8988T (cell line): ENCODE results near the gene CDKN2AIPNL.
"Not testable (repeated sequence)": the region's sequence is repeated elsewhere in the genome, so short reads cannot be mapped to it uniquely, and the experiment has no call there.

Experiments
- DNase-seq: peaks from one replicate; pipeline ENCODE4 v3.0.0; 2011

The CDKN2AIPNL gene

DNA sequence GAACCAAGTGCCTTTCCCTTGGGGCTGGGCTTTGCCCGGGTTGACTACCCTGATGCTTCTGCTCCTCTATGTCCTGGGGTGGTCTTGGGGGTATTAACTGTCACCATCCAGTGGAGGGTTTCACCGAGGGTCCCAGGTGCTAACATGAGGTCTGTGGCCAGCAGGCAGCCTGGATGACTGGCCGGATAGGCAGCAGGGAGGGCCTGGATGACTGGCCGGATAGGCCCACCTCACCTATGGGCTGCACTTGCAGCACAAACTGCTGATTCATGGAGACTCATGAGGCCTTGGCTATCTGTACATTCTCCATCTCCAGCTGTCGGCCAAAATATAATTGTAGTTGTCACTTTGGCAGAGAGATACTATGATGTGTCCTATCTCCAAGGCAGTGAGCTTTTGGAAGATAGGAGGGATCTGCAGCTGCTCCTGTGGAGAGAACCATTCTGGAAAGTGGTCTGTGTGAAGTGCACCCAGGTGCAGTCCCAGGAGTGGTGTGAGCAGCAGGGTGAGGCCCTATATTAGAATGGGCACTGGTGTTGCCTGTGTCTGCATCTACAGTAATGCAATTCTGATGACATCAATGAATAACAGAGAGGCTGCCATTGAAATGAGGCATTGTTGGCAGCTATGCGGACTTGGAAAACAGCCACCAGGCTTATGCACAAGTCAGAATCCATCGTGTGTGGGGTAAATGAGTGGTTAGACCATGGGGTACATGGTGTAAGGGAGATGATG lies 26.3 kb upstream of the CDKN2AIPNL start:
- no peak for DNase-seq

DNA sequence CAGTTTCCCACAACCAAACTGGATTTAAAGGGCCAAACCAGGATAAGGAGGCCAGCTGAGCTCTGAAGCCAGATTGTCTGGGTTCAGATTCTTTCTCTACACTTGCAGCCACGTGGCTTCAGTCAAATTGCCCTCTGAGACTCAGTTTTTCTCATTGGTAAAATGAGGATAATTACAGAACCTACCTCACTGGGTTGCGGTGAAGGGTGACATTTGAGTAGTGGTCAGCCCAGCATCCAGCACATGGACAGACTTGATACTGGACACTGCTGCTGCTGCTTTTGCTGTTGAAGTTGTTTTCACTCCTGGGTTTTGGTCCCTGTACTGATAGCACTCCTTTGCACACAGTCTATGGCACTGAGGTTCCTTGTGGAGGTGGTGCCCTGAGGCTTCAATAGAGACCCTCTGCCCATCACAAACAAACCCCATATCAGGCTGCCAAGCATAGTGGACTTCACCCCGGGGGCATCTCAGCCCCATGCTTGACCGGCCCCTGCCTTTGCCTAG lies 25.7 kb upstream of the CDKN2AIPNL start:
- DNase-seq: no peak

DNA sequence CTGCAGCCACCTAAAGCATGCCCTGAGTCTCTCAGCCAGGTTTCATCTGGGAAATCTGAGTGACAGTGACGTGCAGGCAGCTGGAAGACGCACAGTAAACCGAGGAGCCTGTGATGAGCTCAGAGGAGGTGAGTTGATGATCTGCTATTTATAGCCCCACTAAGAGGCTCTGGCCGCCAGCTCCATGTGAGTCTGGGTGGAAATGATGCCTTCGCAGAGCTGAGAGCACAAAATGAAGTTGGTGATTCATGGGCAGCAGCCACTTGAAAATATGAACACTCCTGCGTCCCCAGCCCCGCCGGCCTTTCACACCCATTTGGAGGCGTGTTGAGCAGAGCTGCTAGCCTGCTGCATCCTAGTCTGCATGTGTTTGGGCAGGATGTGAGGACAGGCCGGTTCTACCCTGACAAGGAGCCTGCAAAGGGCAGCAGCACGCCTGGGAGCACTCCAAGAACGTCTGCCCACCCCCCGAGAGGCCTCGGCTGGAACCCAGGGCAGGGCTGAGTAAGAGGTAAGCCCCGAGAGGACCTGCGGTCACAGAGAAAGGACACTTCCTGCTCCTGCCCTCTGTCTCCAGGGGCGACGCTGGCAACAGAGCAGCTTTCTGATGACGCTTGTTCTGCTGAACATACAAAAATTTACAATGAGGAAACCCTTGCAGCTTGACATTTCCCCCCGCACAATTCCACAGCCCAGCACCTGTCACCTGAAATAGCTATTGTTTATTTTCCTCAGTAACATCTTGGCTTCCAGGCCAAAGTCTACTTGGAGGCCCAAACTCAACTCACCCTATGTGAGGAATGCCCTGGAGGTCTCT lies 25.1 kb upstream of the CDKN2AIPNL start:
- no peak for DNase-seq

DNA sequence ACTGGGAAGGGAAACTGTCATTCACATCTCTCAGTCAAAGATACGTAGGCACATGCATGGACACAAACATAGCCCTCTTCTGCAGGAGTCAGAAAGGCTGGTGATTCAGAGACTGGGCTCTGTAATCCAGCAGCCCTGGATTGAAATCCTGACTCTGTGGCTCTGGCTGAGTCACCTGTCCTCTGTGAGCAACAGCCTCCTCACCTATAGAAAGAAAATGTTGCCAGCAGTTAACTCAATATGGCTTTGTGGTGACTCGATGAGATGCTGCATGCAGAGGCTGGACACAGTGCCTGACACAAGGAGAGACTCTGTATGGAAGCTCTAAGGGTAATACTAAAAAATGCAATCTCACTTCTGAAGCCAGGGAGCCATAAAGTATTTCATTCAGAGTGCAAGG lies 23.9 kb upstream of the CDKN2AIPNL start:
- no peak for DNase-seq

DNA sequence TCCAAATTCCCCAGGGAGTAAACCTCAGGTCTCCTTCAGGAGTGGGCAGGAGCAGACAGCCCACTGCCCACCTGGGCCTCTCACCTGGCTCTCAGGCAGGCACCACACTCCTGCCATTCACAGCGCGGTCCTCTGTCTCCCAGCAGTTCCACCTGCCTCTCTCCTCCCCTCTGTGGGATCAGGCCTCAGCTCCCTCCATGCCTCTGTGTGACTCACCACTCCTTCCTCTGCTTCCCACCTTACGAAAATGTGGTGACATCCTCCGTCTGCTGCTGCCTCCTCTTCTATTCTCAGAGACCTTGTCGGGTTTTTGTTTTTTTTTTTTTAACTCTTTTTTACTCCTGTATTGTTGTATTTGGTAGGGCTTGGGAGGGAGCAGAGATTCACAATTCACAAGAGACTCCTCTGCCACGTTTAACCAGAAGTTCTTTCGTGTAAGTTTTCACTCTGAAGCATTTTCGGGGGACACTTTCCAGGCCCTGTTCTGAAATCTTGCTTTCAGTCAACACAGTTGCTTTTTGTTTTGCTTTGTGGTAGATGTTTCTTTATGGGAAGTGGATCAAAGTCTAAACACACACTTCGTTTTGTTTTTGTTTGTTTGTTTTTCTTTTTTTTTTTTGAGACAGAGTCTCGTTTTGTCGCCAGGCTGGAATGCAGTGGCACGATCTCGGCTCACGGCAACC lies 21.1 kb upstream of the CDKN2AIPNL start:
- DNase-seq: no peak

DNA sequence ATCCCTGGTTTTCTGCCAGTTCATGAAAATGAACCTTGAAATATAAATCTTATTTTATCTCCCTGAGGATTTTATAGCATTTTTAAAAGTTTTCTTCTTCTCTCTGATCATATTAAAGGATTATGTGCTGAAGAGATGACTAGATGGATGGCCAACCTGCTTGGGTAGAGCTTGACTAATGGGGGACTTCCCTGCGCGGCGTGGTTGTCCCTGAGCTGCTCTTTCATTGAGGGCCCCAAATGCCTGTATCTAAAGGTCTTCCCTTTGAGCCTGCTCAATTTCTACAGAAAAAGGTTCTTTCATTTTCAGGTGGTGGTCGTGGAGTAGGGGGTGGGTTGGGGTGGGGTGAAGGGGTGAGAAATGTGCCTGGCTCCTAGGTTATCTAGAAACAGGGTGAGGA lies 20.5 kb upstream of the CDKN2AIPNL start:
- no peak for DNase-seq

DNA sequence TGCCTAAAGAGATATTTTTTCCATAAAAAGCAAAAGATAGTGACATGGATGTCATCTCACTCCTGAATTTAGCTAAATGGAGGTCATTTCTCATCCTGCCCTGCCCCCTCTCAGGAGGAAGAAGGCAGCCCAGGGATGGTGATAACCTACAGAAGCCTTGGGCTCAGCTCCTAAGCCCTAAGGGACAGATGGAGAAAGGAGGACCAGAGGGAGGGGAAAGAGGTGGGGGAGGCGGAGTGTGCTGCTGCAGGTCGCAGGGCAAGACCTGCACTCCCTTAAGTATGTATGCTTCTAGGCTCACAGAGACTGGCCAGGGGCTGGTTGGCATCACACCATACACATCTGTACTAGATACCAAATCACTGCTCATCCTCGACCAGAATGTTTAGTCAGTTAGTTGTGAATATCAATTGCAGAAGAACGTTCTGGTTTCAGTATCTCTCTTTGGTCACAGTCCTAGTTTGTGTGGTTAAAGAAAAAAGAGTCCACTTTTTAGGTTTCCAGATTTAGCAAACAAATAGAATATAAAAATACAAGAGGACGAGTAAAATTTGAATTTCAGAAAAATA lies 18.4 kb upstream of the CDKN2AIPNL start:
- no peak for DNase-seq

DNA sequence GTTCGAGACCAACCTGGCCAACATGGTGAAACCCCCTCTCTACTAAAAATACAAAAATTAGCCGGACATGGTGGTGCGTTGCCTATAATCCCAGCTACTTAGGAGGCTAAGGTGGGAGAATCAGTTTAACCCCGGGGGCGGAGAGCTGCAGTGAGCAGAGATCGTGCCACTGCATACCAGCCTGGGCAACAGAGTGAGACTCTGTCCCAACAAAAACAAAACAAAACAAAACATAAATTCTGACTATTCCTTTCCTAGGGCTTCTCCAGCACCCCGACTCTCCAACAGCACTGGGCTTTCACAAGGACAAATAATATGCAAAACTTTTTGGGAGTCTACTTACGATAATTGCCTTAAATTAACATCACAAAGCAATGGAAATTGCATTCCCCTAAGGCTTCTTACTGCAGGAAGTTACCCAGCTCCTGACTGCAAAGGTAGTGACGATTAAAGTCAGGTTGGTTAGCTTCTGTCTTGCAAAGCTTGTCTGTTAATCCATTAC lies 15.9 kb upstream of the CDKN2AIPNL start:
- DNase-seq: no peak

DNA sequence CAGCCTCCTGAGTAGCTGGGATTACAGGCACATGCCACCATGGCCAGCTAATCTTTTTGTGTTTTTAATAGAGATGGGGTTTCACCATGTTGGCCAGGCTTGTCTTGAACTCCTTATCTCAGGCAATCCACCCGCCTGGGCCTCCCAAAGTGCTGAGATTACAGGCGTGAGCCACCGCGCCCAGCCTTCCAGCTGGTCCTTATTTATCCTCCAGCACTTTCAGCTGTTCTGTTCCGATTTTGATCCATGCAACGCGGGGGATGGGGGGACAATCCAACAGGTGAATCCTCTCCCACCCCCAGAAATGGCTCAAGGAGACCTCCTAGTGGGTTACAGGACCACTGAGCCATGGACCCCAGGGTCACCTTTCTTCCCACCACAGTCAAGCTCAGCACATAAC lies 14.7 kb upstream of the CDKN2AIPNL start:
- DNase-seq: no peak

DNA sequence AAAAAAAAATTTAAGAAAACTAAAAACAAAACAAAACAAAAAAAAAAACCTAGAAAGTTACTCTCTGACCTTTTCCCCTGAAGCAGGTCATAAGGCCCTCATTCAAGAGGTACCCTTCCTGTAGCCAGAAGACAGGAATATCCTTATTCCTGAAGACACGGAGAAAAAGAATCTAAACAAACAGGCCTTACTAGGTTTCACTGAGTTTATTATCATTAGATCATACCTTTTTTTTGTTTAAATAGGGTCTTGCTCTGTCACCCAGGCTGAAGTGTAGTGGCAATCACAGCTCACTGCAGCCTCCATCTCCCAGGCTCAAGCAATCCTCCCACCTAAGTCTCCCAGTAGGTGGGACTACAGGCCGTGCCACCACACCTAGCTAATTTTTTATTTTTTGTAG lies 11.7 kb upstream of the CDKN2AIPNL start:
- no peak for DNase-seq

DNA sequence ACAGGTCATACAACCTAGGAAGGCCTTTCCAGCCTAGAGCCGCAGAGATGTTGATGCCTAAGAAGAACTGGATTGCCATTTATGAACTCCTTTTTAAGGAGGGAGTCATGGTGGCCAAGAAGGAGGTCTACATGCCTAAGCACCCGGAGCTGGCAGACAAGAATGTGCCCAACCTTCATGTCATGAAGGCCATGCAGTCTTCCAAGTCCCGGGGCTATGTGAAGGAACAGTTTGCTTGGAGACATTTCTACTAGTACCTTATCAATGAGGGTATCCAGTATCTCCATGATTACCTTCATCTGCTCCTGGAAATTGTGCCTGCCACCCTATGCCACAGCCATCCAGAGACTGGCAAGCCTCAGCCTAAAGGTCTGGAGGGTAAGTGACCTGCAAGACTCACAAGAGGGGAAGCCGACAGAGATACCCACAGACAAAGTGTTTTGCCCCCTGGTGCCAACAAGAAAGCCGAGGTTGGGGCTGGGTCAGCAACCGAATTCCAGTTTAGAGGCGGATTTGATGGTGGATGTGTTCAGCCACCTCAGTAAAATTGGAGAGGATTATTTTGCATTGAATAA lies 11.2 kb upstream of the CDKN2AIPNL start:
- DNase-seq: no peak

DNA sequence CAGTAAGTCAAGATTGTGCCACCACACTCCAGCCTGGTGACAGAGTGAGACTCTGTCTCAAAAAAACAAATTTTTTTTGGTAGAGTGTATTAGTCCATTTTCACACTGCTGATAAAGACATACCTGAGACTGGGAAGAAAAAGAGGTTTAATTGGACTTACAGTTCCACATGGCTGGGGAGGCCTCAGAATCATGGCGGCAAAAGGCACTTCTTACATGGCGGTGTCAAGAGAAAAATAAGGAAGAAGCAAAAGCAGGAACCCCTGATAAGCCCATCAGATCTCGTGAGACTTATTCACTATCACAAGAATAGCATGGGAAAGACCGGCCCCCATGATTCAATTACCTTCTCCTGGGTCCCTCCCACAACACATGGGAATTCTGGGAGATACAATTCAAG lies 9.4 kb upstream of the CDKN2AIPNL start:
- DNase-seq: not testable (repeated sequence)

DNA sequence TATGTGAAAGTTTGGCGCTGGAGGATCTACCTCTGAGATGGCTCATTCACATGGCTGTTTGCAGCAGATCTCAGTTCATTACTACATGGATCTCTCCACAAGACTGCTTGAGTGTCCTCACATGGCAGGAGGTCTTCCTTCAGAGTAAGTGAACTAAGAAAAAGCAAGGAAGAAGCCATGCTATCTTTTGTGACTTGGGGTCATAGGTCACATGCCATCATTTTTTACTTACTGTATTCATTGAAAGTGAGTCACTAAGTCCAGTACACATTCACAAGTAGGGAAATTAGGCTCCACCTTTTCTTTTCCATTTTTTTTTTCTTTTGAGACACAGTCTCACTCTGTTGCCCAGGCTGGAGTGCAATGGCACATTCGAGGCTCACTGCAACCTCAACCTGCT lies 8.7 kb upstream of the CDKN2AIPNL start:
- no peak for DNase-seq

DNA sequence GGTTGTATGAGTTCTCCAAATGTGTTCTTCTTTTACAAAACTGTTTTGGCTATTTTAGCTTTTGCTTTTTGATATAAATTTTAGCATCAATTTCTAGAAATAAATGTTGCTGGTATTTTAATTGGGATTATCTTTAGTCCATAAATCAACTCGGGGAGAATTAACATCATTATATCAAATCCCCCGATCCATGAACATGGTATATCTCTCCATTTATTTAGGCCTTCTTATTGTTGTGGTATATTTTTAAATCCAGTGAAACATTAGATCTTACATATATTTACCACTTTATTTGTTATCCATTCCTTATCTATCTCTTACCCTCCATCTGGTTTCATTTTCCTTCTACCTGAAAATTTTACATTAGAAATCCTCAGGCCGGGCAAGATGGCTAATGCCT lies 7.3 kb upstream of the CDKN2AIPNL start:
- DNase-seq: no peak

DNA sequence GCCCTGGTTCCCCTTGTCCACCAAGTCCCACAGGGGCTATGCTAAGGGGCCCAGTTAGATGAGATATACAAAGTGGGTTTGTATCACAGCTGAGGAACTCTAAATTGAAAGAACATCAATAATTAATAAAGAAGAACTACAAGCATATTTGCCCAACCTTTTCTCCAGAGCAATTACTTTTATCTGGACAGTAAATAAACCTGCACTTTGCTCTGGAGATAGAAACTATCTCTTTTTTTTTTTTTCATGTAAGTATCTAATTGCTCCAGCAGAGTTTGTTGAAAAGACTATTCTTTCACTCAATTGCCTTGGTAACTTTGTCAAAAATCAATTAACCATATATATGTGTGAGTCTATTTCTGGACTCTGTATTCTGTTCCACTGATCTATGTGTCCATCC lies 6.0 kb upstream of the CDKN2AIPNL start:
- DNase-seq: no peak

DNA sequence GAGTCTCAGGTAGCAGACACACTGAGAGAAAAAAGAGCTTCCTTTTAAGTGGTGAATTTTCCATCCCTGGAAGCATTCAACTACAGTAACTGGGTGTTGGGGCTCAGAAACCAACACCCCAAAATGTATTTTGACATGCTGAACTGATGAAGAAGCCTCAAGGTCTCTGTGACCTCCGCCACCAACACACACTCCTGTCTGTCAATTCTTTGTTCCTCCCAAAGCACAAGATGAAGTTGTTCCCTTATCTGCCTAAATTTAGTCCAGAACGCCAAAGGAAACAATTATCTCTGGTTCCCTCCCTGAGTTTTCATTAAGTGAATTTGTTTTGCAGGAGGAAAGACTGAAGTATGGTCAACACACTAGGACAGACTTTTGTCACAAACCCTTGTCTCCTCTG lies 1.4 kb upstream of the CDKN2AIPNL start:
- no peak for DNase-seq

DNA sequence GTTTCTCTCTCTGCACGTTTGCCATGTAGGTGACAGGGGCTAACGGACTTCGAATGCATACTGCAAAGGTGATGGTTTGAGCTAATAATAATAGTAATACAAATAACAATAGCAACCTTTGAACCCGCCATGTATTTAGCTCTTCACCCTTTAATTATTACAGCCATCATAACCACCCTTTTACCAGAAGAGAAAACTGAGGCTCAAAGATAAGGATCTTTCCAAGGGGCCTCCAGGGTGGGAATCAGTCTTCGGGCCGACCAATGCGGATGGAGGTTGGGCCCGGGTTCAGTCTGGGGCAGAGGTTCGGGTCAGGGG lies 494 bp downstream of the CDKN2AIPNL start:
- no peak for DNase-seq

DNA sequence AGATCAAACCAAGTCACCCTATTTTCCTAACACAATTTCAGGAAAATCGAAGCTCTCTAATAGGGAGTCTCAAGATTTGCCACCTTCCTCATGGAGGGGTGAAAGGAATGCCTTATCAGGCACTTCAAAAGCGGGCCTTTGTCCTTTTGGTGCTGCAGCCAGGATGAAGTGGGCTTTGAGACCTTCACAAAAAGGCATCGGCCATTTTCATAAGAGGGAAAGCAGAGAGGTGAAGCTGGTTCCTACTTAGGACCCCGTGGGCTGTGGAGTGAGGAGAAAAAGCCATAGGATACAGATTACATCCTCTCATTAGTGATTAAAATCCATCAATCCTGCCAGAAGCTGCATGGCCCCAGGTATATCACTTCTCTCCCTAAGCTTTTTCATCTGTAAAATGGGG lies 859 bp downstream of the CDKN2AIPNL start:
- no peak for DNase-seq

DNA sequence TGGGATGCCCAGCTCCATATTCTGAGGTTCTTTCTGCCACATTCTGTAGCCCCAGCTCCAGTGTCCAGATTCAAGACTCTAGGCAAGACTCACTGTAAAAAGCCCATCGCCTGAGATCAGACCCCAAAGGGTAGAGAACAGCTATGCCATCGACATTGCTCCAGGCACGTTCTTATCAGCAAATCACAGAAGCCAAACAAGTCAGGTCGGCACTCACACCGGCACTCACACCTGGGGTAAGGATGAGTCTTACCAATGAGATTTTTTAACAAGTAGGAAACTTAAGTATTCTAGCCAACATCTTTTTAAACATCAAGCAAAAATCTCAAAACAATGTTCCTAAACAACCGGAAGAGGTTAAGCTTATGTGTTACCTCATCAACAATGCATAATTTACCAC lies 2.4 kb downstream of the CDKN2AIPNL start:
- no peak for DNase-seq

DNA sequence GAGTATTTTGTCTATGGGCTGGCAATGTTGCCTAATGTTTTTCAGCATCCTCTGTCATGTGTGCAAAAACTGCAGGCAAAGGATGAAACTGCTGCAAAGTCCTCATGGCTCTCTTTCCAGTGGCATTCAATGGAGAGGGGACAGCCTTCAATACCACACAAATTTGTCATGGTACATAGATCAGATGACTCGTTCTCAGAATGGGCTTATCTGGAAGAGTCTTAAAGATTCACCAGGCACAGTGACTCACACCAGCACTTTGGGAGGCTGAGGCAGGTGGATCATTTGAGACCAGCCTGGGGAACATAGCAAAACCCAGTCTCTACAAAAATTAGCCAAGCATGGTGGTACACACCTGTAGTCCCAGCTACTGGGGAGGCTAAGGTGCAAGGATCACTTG lies 5.3 kb downstream of the CDKN2AIPNL start:
- no peak for DNase-seq

DNA sequence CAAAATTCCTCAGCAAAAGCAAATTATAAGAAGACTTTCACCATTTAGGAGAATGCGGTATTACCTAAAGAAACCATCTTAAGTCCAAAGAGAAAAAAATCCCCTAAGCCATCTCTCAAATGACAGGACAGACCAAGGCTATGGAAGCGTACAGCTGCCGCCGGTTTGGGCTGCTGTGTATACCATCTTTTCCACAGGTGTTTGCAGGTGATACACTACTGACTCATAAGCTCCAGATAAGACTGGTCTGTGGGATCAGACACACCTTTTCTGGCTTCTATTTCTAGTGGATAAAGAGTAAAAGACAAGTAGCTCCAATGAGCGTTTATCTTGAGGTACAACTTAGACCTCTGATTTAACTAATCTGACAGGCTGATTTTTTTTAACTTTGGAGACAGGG lies 7.7 kb downstream of the CDKN2AIPNL start:
- no peak for DNase-seq

DNA sequence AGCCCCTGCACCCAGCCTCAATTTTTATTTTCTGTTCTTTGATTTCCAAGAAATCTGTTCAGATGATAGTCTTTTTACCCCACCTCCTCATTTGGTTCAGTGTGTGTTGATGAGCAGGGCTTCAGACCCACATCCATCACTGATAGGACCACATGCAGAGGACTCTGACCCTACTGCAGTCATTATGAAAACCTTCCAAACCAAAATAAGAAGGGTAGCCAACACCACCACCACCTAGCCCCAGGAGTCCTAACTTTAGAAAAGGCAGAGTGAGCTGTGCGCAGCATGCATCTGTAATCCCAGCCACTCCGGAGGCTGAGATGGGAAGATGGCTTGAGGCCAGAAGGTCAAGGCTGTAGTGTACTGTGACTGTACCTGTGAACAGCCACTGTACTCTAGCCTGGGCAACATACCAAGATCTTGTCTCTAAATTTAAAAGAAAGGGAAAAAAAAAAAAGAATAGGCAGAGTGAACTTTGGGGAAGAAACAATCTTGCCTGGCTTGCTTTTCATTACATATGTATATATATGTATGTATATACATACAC lies 13.0 kb downstream of the CDKN2AIPNL start:
- no peak for DNase-seq

DNA sequence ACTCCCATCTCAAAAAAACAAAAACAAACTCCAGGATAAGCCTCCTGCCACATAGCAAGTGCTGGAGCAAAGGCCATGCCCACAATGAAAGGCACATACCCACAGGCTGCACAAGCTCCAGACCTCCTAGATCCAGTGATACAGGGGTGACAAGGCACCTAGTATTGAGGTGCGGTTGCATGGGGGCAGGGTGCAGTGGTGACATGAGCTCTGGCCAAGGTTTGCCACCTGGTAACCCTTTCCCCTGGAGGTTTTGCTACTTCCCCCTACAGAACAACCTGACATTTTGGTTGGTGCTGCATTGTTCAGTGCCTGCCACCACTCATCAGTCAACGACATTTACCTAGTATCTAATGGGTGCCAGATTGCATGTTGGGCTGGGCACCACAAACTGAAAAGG lies 14.5 kb downstream of the CDKN2AIPNL start:
- DNase-seq: no peak
